Thyroid gland (tissue), 4 donors: ENCODE measurements around the gene SP3.

Experiments used
- POLR2A ChIP-seq, 2 donors: fragments of 450-650 bp; IDR thresholded peaks; one replicate each; pipeline ENCODE4 v1.6.1; 2017; ENCODE audit warnings: antibody characterized with exemption in 2 of 2, mild to moderate bottlenecking in 2 of 2, moderate library complexity in 1 of 2
- TF ChIP-seq, protein P1 (sequence below), 6 experiments: fragments of 200-600 bp in 3 of 6; fragments of 450-650 bp in 3 of 6; sonication (generic) in 3 of 6; IDR thresholded peaks; one replicate each; pipeline ENCODE4 v1.5.1; 2016 to 2019; ENCODE audit warnings: antibody characterized with exemption in 6 of 6, mild to moderate bottlenecking in 2 of 6, inconsistent platforms in 1 of 6, moderate library complexity in 1 of 6

DNA sequence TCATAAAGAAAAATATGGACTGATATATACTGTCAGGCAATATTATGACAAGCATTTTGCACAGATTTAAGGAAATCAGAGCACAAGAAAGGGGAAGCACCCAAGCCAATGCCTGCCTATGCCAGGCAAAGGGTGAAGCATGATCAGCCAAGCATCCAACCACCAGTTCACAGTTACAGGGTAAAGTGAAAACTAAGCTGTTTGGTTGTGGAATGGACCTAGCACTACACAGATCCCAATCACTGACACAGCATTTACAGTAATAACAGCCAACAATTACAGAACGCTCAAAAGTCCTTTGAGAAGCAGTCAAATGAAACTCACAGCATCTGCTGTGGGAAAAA is 90.3 kb downstream of the SP3 start:
- TF ChIP-seq, protein P1, sequence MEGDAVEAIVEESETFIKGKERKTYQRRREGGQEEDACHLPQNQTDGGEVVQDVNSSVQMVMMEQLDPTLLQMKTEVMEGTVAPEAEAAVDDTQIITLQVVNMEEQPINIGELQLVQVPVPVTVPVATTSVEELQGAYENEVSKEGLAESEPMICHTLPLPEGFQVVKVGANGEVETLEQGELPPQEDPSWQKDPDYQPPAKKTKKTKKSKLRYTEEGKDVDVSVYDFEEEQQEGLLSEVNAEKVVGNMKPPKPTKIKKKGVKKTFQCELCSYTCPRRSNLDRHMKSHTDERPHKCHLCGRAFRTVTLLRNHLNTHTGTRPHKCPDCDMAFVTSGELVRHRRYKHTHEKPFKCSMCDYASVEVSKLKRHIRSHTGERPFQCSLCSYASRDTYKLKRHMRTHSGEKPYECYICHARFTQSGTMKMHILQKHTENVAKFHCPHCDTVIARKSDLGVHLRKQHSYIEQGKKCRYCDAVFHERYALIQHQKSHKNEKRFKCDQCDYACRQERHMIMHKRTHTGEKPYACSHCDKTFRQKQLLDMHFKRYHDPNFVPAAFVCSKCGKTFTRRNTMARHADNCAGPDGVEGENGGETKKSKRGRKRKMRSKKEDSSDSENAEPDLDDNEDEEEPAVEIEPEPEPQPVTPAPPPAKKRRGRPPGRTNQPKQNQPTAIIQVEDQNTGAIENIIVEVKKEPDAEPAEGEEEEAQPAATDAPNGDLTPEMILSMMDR (IDR thresholded peaks at IDR 0.05): no peak
- TF ChIP-seq POLR2A (IDR thresholded peaks at IDR 0.05): no peak
